ENCODE results near the gene WDR12. TPM values are rescaled to one million over a fixed set of nuclear protein-coding genes. Genes with fewer than 3 reads are reported as not detected.
"Not testable (repeated sequence)": the region's sequence is repeated elsewhere in the genome, so short reads cannot be mapped to it uniquely, and the experiment has no call there.

Gene WDR12
- total RNA-seq, 1 donor from 2014 or later, result 33.5 TPM

- Mint-ChIP-seq H3K27me3 (ENCODE audit: unreplicated experiment) (peaks cover 4% of the 10 kb centered on the region), H3K9me3 (ENCODE audit: unreplicated experiment) (no peaks in the 10 kb centered on the region), H3K4me1 (ENCODE audit: unreplicated experiment) (peaks cover 10% of the 10 kb centered on the region), H3K27ac (ENCODE audit: unreplicated experiment) (peak overlapping the region; percentile 98), H3K36me3 (ENCODE audit: low read depth, unreplicated experiment) (peaks cover 7% of the 10 kb centered on the region), H3K4me3 (ENCODE audit: unreplicated experiment) (peak overlapping the region; percentile 99)
- no peak for DNase-seq (ENCODE audit: low spot score)
- TF ChIP-seq CTCF (IDR thresholded peaks at IDR 0.05; ENCODE audit: unreplicated experiment), result no peak
These were observed 316 bp downstream of the WDR12 start for GRCh38 chr2:202911203-202911511.

- DNase-seq (ENCODE audit: low spot score), result no peak
- H3K36me3 Mint-ChIP-seq (ENCODE audit: low read depth, unreplicated experiment), result peaks cover 9% of the 10 kb centered on the region
- H3K27ac Mint-ChIP-seq (ENCODE audit: unreplicated experiment), result no peak overlapping the region
- no peak for TF ChIP-seq CTCF (IDR thresholded peaks at IDR 0.05; ENCODE audit: unreplicated experiment)
- peaks cover 4% of the 10 kb centered on the region for H3K27me3 Mint-ChIP-seq (ENCODE audit: unreplicated experiment)
- peaks cover 10% of the 10 kb centered on the region for H3K4me1 Mint-ChIP-seq (ENCODE audit: unreplicated experiment)
- H3K9me3 Mint-ChIP-seq (ENCODE audit: unreplicated experiment), result no peaks in the 10 kb centered on the region
- peak overlapping the region; percentile 99 for H3K4me3 Mint-ChIP-seq (ENCODE audit: unreplicated experiment)
These were observed 775 bp downstream of the WDR12 start for GRCh38 chr2:202910698-202911097.

- H3K27me3 Mint-ChIP-seq (ENCODE audit: unreplicated experiment); DNase-seq (ENCODE audit: low spot score); H3K9me3 Mint-ChIP-seq (ENCODE audit: unreplicated experiment); H3K27ac Mint-ChIP-seq (ENCODE audit: unreplicated experiment); H3K4me1 Mint-ChIP-seq (ENCODE audit: unreplicated experiment): not testable (repeated sequence)
- Mint-ChIP-seq H3K4me3 (ENCODE audit: unreplicated experiment) (peak overlapping the region; percentile 99), H3K36me3 (ENCODE audit: low read depth, unreplicated experiment) (peaks cover 13% of the 10 kb centered on the region)
These were observed 1.2 kb downstream of the WDR12 start for GRCh38 chr2:202910250-202910649.

GRCh38 chr2:202909394-202910192 lies 1.9 kb downstream of the WDR12 start:
- Mint-ChIP-seq H3K4me3 (ENCODE audit: unreplicated experiment) (no peak overlapping the region), H3K27me3 (ENCODE audit: unreplicated experiment) (peaks cover 4% of the 10 kb centered on the region), H3K36me3 (ENCODE audit: low read depth, unreplicated experiment) (peaks cover 18% of the 10 kb centered on the region), H3K4me1 (ENCODE audit: unreplicated experiment) (peaks cover 10% of the 10 kb centered on the region), H3K27ac (ENCODE audit: unreplicated experiment) (no peak overlapping the region), H3K9me3 (ENCODE audit: unreplicated experiment) (no peaks in the 10 kb centered on the region)
- DNase-seq (ENCODE audit: low spot score), result no peak
- TF ChIP-seq CTCF (IDR thresholded peaks at IDR 0.05; ENCODE audit: unreplicated experiment), result no peak

GRCh38 chr2:202908186-202908585 lies 3.3 kb downstream of the WDR12 start:
- no peak overlapping the region for H3K27ac Mint-ChIP-seq (ENCODE audit: unreplicated experiment)
- H3K9me3 Mint-ChIP-seq (ENCODE audit: unreplicated experiment), result no peaks in the 10 kb centered on the region
- TF ChIP-seq CTCF (IDR thresholded peaks at IDR 0.05; ENCODE audit: unreplicated experiment), result no peak
- H3K27me3 Mint-ChIP-seq (ENCODE audit: unreplicated experiment), result peaks cover 4% of the 10 kb centered on the region
- DNase-seq (ENCODE audit: low spot score), result no peak
- no peak overlapping the region for H3K4me3 Mint-ChIP-seq (ENCODE audit: unreplicated experiment)
- H3K36me3 Mint-ChIP-seq (ENCODE audit: low read depth, unreplicated experiment), result peaks cover 26% of the 10 kb centered on the region
- H3K4me1 Mint-ChIP-seq (ENCODE audit: unreplicated experiment), result peaks cover 10% of the 10 kb centered on the region

- H3K4me3 Mint-ChIP-seq (ENCODE audit: unreplicated experiment), result peak overlapping the region; percentile 15
- not testable (repeated sequence) for H3K27ac Mint-ChIP-seq (ENCODE audit: unreplicated experiment); DNase-seq (ENCODE audit: low spot score); H3K4me1 Mint-ChIP-seq (ENCODE audit: unreplicated experiment); H3K9me3 Mint-ChIP-seq (ENCODE audit: unreplicated experiment); H3K27me3 Mint-ChIP-seq (ENCODE audit: unreplicated experiment)
- H3K36me3 Mint-ChIP-seq (ENCODE audit: low read depth, unreplicated experiment), result peaks cover 25% of the 10 kb centered on the region
These were observed 6.0 kb downstream of the WDR12 start for GRCh38 chr2:202905507-202905906.

All from endothelial cell (in vitro differentiated cells).